ENCODE data around the gene TECTA.

The TECTA gene

DNA sequence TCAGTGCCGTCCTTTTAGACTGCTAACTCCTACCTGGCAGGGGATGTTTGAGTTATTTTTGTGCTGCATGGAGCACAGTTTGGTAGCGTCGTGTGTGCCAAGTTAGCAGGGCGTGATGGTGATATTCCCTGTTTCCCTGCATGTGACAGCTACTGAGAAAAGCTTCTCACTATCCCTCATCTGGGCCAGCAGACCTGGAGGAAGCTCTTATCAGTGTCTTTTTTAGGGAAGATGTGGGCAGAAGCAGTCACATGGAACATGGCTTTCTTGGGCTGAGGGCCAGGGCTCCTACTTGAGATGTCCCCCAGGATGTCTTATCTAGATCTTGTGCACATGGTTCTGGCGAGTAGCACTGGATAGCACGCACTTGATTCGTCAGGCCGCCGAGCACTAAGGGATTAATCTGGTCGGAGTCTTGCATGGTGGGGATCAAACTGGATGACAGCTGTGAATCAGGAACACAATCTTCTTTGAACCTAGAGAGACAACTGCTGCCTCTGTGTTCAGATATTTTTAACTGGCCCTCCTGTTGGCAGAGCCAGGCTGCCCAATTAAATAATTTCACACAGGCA lies 33.8 kb downstream of the TECTA start:
- DNase-seq (ENCODE audit: low read depth) = no peak
- H3K4me3 ChIP-seq (ENCODE audit: low read depth, low read length) = no peak overlapping the region
- no peak for TF ChIP-seq CTCF (IDR thresholded peaks at IDR 0.05; ENCODE audit: insufficient read depth, low read depth, low read length, missing control alignments)

- H3K4me3 ChIP-seq (ENCODE audit: low read depth, low read length) = no peak overlapping the region
- no peak for DNase-seq (ENCODE audit: low read depth)
- TF ChIP-seq CTCF (IDR thresholded peaks at IDR 0.05; ENCODE audit: insufficient read depth, low read depth, low read length, missing control alignments) = no peak
These were observed 36.0 kb downstream of the TECTA start for GRCh38 chr11:121137005-121137404.

GRCh38 chr11:121138259-121138658 lies 37.2 kb downstream of the TECTA start:
- H3K4me3 ChIP-seq (ENCODE audit: low read depth, low read length) = no peak overlapping the region
- DNase-seq (ENCODE audit: low read depth) = no peak
- TF ChIP-seq CTCF (IDR thresholded peaks at IDR 0.05; ENCODE audit: insufficient read depth, low read depth, low read length, missing control alignments) = no peak

GRCh38 chr11:121140369-121140768 lies 39.3 kb downstream of the TECTA start:
- TF ChIP-seq CTCF (IDR thresholded peaks at IDR 0.05; ENCODE audit: insufficient read depth, low read depth, low read length, missing control alignments) = no peak
- no peak for DNase-seq (ENCODE audit: low read depth)
- H3K4me3 ChIP-seq (ENCODE audit: low read depth, low read length) = no peak overlapping the region

DNA sequence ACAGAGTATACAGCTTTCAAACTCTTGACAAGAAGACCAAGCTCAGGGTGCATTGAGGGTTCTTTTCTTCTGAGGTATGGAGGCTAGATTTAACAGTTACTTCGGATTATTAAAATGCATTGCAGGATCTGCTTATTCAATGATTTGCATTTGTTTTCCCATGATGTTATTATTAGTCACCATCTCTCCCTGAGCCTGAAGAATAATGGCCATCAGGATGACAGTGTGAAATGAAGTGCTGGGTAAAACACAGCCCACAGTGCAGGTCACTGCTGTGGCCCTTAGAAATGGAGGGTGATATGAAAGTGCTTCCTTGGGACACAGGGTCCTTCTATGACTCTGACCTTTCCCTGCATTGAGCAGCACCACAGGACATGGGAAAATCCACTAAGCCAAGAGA lies 40.0 kb downstream of the TECTA start:
- H3K4me3 ChIP-seq (ENCODE audit: low read depth, low read length) = no peak overlapping the region
- TF ChIP-seq CTCF (IDR thresholded peaks at IDR 0.05; ENCODE audit: insufficient read depth, low read depth, low read length, missing control alignments) = no peak
- DNase-seq (ENCODE audit: low read depth) = no peak

DNA sequence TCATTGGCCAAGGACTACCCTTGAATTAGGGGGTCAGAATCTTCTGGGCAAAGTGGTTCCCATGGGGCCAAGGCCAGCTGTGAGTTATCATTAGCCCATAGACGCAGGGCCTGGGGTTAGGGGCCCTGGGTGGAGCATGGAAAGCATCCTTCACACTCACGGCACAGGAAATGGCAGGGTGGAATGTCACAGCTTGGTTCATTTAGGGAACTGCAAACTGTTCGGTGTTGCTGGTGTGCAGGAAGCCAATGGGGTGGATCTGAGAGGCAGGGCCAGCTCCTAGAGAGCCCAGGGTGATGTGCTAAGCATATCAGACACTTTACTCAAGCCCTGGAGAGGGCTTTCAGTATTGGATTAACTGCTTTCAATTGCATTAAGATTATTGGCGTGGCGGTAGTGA lies 42.9 kb downstream of the TECTA start:
- no peak overlapping the region for H3K4me3 ChIP-seq (ENCODE audit: low read depth, low read length)
- TF ChIP-seq CTCF (IDR thresholded peaks at IDR 0.05; ENCODE audit: insufficient read depth, low read depth, low read length, missing control alignments) = no peak
- DNase-seq (ENCODE audit: low read depth) = no peak

DNA sequence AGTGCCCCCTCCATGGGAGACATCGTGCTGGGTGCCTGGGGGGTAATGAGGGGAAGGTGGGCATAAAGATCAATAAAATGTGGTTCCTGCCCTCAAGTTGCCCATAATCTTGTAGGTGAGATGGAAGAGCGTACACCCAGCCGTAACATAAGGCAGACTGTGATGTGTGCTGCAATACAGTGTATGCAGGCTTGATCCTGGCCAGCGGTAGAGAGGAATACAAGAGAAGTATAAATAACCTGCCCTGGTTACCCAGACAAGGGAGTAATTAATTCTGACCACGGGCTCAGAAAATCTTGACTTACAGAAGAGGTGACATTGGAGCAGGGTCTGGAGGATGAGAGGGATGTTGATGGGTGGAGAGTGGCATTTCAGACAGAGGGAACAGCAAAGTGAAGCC lies 43.7 kb downstream of the TECTA start:
- DNase-seq (ENCODE audit: low read depth) = no peak
- no peak overlapping the region for H3K4me3 ChIP-seq (ENCODE audit: low read depth, low read length)
- no peak for TF ChIP-seq CTCF (IDR thresholded peaks at IDR 0.05; ENCODE audit: insufficient read depth, low read depth, low read length, missing control alignments)
